GM21390 (cell line): Measurements from ENCODE around the gene DCTN4.

Source experiments
- ATAC-seq: cut with Tn5 transposase; IDR thresholded peaks from one replicate; pipeline ENCODE4 v1.9.1; 2021; ENCODE audit not compliant: unreplicated experiment

Gene DCTN4

GRCh38 chr5:150672237-150672883 lies 86.5 kb downstream of the DCTN4 start:
- peak; percentile 45 for ATAC-seq

GRCh38 chr5:150671509-150672236 lies 87.1 kb downstream of the DCTN4 start:
- ATAC-seq, result no peak

GRCh38 chr5:150670948-150671310 lies 87.9 kb downstream of the DCTN4 start:
- ATAC-seq, result no peak

DNA sequence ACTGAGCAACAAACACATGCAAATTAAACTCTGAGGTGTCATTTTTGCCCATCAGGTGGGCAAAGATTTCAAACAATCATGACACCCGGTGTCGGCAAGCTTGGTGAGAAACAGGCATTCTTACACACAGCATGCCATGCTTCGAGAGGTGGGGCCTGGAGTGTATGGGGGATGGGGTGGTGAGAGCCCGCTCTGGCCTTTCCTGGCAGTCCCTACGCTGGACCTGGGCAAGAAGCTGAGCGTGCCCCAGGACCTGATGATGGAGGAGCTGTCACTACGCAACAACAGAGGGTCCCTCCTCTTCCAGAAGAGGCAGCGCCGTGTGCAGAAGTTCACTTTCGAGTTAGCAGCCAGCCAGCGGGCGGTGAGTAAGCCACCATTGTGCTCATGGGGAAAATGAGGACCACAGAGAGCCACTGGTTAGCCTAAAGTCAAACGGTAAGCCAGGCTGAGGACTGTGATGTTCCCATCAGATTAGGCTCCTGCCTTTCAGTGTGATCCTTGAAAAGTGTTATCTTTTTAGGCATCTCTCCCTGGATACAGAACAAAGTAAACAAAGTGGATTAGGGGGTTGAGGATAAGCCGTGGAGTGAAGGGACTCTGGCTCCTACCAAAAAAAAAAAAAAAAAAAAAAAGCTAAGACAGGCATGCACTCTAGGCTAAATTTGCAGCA lies 88.4 kb downstream of the DCTN4 start:
- no peak for ATAC-seq

DNA sequence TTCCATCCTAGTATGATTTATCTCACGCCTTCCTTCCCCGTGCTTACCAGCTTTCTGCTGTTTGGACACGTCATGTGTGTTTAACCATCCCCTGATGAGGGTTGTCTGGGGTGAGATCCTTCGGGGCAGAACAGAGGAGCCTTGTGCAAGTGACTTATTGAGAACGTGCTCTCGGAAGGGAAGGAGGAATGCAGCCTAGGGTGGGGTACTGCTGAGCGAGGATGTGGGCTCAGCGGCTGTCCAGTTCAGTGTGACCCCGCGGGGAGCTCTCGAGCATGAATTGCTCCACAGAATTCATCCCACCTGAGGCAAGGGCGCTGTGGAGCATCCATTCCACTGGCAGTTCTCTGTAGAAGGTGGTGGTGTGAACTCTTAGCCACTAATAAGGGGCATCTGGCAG lies 93.8 kb downstream of the DCTN4 start:
- no peak for ATAC-seq

- no peak for ATAC-seq
These were observed 94.9 kb downstream of the DCTN4 start for GRCh38 chr5:150663936-150664335.

DNA sequence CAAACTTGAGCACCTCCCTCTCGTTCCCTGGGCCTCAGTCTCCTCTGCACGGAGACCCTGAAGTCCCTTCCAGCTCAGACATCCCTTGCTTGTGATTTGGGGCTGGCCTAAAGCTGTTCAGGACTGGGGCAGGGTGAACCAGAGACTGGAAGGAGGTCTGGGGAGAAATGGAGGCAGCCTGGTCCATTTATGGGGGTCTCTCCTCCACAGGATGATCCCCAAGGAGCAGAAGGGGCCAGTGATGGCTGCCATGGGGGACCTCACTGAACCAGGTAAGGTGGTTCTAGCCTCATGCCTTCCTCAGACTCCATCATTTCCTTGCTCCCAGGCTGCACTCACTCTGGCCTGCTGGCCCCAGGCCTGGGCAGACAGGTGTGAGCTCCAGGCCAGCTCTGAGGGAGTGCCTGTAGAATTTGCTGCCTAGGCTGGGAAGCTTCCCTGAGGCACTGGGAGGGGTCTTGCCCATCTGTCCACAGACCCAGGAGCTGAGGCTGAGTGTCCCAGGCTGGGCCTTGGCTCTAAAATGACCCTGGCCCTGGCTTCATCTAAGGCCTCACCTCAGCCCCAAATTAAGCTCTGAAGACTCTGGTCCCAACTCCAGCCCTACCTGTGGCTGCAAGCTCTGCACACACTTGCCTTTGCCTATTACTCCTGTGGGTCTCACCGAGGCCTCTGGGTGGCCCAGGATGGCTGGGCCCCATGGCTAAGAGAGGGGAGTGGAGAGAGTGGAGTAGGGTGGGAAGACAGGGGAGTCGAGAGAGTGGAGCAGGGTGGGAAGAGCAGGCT lies 95.9 kb downstream of the DCTN4 start:
- ATAC-seq, result no peak

DNA sequence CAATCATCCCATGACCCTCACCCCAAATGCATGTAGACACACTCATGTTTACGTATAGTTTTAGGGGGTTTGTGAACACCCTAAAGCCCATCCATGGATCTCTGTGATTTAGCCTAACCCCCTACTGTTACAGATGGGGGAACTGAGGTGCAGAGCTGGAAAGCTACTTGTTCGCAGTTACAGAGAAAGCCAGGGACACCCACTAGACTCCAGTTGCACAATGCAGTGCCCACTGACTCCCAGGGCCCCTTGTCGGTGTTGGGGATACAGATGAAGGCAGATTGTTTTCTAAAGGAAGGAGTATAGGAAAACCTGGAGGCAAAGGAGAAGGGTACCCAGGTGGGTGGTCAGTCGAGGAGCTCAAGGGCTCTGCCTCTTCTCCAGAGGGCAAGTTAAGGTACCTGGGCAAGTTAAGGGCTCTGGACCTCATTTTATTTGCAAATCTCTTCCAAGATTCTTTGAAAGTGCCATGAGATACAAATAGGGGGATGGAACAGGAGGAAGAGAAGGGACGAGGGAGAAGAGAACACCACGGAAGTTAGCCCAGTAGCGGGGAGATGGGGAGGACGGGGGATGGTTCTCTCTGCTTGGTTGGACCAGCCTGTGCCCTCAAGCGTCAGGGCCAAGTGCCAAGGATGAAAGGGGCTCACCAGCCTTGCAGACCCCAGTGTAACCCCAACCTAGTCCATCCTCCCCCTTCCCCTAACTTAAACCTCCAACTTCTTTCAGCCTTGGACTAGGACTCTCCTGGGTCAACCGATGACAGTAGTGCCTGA lies 96.8 kb downstream of the DCTN4 start:
- no peak for ATAC-seq

- no peak for ATAC-seq
These were observed 97.7 kb downstream of the DCTN4 start, which contains the start of gene MYOZ3 for GRCh38 chr5:150661086-150661485. MYOZ3 (plus strand) TSS chr5:150661251; CDS start chr5:150662942, 1,691 bp downstream.

DNA sequence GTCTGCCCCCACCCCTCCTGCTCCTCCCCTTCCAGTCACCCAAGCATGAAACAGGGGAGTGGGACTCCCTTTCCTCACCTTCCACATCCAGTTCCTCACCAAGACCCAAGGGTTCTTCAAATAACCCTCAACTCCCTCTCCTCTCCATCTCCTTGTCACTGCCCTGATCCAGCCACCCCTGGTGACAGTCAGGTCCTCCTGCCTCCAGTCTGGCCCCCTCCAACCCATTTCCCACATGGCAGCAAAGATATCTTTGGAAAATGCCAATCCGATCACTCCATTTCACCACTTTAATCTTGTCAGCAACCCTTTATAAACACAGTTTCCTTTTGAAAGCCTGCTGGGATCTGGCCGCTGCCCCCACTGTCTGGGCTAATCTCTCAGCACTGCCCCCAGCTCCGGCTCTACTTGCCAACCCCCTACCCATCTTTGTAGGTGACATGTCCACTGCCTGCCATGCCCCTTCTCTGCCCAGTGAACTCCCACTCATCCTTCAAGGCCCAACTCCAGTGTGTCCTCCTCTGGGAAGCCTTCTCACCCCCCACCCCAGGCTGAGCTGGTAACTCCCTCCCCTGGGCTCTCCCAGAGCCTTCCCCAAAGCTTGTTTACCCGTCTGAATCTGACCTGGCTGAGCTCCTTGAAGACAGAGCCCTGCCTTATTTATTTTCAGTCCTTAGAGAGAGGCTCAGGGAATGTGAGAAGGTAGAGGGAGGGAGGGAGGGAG lies 98.5 kb downstream of the DCTN4 start:
- no peak for ATAC-seq

DNA sequence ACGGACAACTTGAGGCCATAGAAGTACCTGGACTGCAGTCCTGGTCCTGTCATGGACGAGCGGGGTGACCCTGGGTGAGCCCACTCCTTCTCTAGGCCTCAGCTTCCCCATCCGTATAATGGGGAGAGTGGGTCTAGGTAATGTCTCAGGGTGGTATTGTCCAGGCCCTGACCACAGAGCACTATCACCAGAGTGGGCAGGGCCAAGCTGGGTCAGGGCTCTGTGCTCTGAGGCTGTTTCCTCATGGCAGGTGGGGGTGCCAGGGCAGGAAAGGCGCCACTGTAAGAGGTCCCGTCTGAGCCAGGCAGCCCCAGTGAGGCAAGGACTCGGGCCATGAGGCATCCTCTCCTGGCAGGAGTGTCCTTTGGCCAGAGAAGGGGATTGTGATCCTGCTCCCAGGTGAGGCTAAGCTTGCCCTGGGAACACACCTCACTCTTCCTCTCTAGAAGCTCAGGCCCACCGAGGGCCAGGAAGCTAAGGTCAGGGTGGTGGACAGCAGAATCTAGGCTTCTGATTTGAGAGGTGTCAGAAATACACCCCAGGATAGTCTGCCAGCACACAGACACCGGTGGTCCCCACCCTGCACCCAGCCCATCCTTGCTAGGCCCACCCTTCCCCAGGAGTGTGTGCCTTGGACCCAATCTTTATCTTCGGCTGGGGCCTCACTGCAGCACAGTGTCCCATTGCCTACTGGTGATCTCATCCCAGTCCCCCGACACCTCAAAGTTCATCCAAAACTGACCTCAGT lies 99.3 kb downstream of the DCTN4 start:
- no peak for ATAC-seq

DNA sequence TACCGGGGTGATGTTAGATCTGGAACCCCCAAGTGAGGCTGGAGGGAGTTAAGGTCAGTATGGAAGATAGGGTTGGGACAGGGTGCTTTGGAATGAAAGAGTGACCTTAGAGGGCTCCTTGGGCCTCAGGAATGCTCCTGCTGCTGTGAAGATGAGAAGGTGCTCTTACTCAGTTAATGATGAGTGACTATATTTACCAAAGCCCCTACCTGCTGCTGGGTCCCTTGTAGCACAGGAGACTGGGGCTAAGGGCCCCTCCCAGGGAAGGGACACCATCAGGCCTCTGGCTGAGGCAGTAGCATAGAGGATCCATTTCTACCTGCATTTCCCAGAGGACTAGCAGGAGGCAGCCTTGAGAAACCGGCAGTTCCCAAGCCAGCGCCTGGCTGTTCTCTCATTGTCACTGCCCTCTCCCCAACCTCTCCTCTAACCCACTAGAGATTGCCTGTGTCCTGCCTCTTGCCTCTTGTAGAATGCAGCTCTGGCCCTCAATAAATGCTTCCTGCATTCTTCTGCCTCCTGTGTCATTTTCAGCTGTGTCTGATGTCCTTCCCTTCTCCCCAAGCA lies 100.0 kb downstream of the DCTN4 start:
- ATAC-seq, result no peak
